A549 (cell line): ENCODE results near the gene ELANE.

Experiments
- CHD2 ChIP-seq: fragments of 150-350 bp; IDR thresholded peaks from 2 replicates; pipeline ENCODE4 v1.6.1; 2014; ENCODE audit warnings: low read length; ENCODE audit not compliant: partially characterized antibody
- CHD4 ChIP-seq: fragments of 200-600 bp; sonication (generic); IDR thresholded peaks from 2 replicates; pipeline ENCODE4 v1.6.1; 2016; ENCODE audit warnings: antibody characterized with exemption, mild to moderate bottlenecking, borderline replicate concordance
- CTCF ChIP-seq: fragments of >200 bp; sonication (Bioruptor Twin); formaldehyde crosslinking; IDR thresholded peaks from 3 replicates; pipeline ENCODE4 v1.5.1; 2016
- PHF8 ChIP-seq: fragments of 200-600 bp; sonication (generic); IDR thresholded peaks from 2 replicates; pipeline ENCODE4 v1.6.1; 2016; ENCODE audit warnings: low read depth, mild to moderate bottlenecking, antibody characterized with exemption, moderate library complexity, borderline replicate concordance
- POLR2A ChIP-seq: IDR thresholded peaks from 2 replicates; pipeline ENCODE4 v1.6.1; 2012; ENCODE audit warnings: mild to moderate bottlenecking, low read length
- ZFP36 ChIP-seq: fragments of 450-650 bp; IDR thresholded peaks from 2 replicates; pipeline ENCODE4 v1.6.1; 2014; ENCODE audit warnings: borderline replicate concordance; ENCODE audit not compliant: partially characterized antibody

- TF ChIP-seq CHD2: no peak
- no peak for TF ChIP-seq CTCF
- no peak for TF ChIP-seq CHD4
- no peak for TF ChIP-seq POLR2A
- no peak for TF ChIP-seq ZFP36
- no peak for TF ChIP-seq PHF8
Observed at GRCh38 chr19:843180-843835, 8.8 kb upstream of the ELANE start.
